ENCODE data around the gene PLEKHG5.

DNA sequence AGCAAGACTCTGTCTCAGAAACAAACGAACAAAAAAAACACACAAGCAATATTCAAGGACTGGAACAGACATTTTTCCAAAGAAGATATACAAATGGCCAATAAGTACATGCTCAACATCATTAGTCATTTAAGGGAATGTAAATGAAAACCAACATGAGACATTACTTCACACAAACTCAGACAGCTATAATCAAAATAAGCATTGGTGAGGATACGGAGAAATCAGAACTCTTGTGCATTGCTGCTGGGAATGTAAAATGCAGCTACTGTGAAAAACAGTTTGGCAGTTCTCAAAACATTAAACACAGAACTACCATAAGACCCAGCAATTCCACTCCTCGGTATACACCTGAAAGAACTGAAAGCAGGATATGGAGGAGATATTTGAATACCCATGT is 47.5 kb upstream of the PLEKHG5 start:
- TF ChIP-seq POLR2A (IDR thresholded peaks at IDR 0.05) (no peak), POLR2AphosphoS5 (IDR thresholded peaks at IDR 0.05) (no peak)

All from transverse colon (tissue), 3 donors.